IMR-90 (cell line): ENCODE results near the gene TMPRSS3. TPM values are rescaled to one million over a fixed set of nuclear protein-coding genes. Genes with fewer than 3 reads are reported as not detected.

Experiments
- ATAC-seq: fragments of 200-7000 bp; cut with Tn5 transposase; 2 replicates; pipeline ENCODE4 v1.9.1; 2020; ENCODE audit warnings: low read depth, mild to moderate bottlenecking, moderate library complexity
- BruUV-seq: library from RNA; stranded (reverse); fragments of 400-500 nt; replicated peaks from 2 replicates; lab custom pipeline; 2021; lab: Mats Ljungman, UMichigan
- CTCF ChIA-PET: fragments of 300-600 bp; formaldehyde crosslinking; extraction: SDS; loops from one replicate; lab custom pipeline; 2021; ENCODE audit warnings: antibody characterized with exemption; lab: Yijun Ruan, JAX
- POLR2A ChIA-PET: fragments of 300-600 bp; sonication (Branson Sonifier 250); formaldehyde crosslinking; loops from one replicate; lab custom pipeline; 2022; ENCODE audit warnings: antibody characterized with exemption; ENCODE audit not compliant: unreplicated experiment; lab: Charles Lee
- DNase-seq: peaks from one replicate; pipeline ENCODE4 v3.0.0; 2013
- H2AFZ ChIP-seq: replicated peaks from 2 replicates; pipeline ENCODE3; 2013; ENCODE audit warnings: low read length, mild to moderate bottlenecking; ENCODE audit not compliant: poor library complexity
- H2AK5ac ChIP-seq: 2 replicates; pipeline ENCODE4 v1.6.1; 2013; ENCODE audit warnings: low read depth, low read length, inconsistent platforms
- H2AK9ac ChIP-seq: replicated peaks from 2 replicates; pipeline ENCODE3; 2013; ENCODE audit warnings: mild to moderate bottlenecking, low read depth, low read length, moderate library complexity; ENCODE audit not compliant: poor library complexity
- H2BK120ac ChIP-seq: 2 replicates; pipeline ENCODE4 v1.6.1; 2013; ENCODE audit warnings: low read depth, low read length, inconsistent platforms
- H2BK15ac ChIP-seq: 3 replicates; pipeline ENCODE4 v1.6.1; 2013; ENCODE audit warnings: low read depth, low read length, inconsistent platforms
- H2BK20ac ChIP-seq: 2 replicates; pipeline ENCODE4 v1.6.1; 2013; ENCODE audit warnings: low read depth, mild to moderate bottlenecking, inconsistent platforms, low read length, moderate library complexity
- H2BK5ac ChIP-seq: 2 replicates; pipeline ENCODE4 v1.6.1; 2013; ENCODE audit warnings: mild to moderate bottlenecking, low read depth, low read length, inconsistent platforms; ENCODE audit not compliant: poor library complexity, severe bottlenecking
- H3K14ac ChIP-seq: replicated peaks from 2 replicates; pipeline ENCODE4 v1.6.1; 2013; ENCODE audit warnings: low read depth, low read length, inconsistent platforms
- H3K18ac ChIP-seq: 2 replicates; pipeline ENCODE4 v1.6.1; 2013; ENCODE audit warnings: low read depth, low read length, control low read depth
- H3K23ac ChIP-seq: 2 replicates; pipeline ENCODE4 v1.6.1; 2013; ENCODE audit warnings: low read depth, low read length, inconsistent platforms
- H3K27ac ChIP-seq: 2 replicates; pipeline ENCODE4 v1.5.1; 2013; ENCODE audit warnings: mild to moderate bottlenecking, control low read depth, low read length; ENCODE audit not compliant: insufficient read depth
- H3K27me3 ChIP-seq: 2 replicates; pipeline ENCODE4 v1.6.1; 2013; ENCODE audit warnings: low read length; ENCODE audit not compliant: control insufficient read depth, insufficient read depth
- H3K36me3 ChIP-seq: 2 replicates; pipeline ENCODE4 v1.6.1; 2013; ENCODE audit warnings: low read length, mixed read lengths; ENCODE audit not compliant: control insufficient read depth, insufficient read depth
- H3K4ac ChIP-seq: 2 replicates; pipeline ENCODE4 v1.6.1; 2013; ENCODE audit warnings: low read depth, low read length, inconsistent platforms
- H3K4me1 ChIP-seq: 2 replicates; pipeline ENCODE4 v1.6.1; 2013; ENCODE audit warnings: low read length, mixed read lengths; ENCODE audit not compliant: control insufficient read depth, insufficient read depth
- H3K4me2 ChIP-seq: 2 replicates; pipeline ENCODE4 v1.6.1; 2013; ENCODE audit warnings: low read depth, mild to moderate bottlenecking, control low read depth, low read length, moderate library complexity
- H3K4me3 ChIP-seq: 2 replicates; pipeline ENCODE4 v1.5.1; 2013; ENCODE audit warnings: low read depth, mild to moderate bottlenecking, control low read depth, low read length, moderate library complexity; ENCODE audit not compliant: insufficient read depth
- H3K56ac ChIP-seq: 2 replicates; pipeline ENCODE4 v1.6.1; 2013; ENCODE audit warnings: low read length, inconsistent platforms; ENCODE audit not compliant: insufficient read depth; ENCODE audit errors: extremely low read depth
- H3K79me1 ChIP-seq, 2 experiments: 2 replicates each; pipeline ENCODE4 v1.6.1; 2013; ENCODE audit warnings: low read length in 2 of 2, inconsistent platforms in 1 of 2, low read depth in 1 of 2
- H3K9ac ChIP-seq: 2 replicates; pipeline ENCODE4 v1.6.1; 2013; ENCODE audit warnings: low read depth, low read length, control low read depth
- H3K9me1 ChIP-seq: 2 replicates; pipeline ENCODE4 v1.6.1; 2013; ENCODE audit warnings: low read length, inconsistent platforms; ENCODE audit not compliant: insufficient read depth
- H3K9me3 ChIP-seq: 2 replicates; pipeline ENCODE4 v1.6.1; 2013; ENCODE audit warnings: low read length; ENCODE audit not compliant: control insufficient read depth, insufficient read depth
- H4K20me1 ChIP-seq: 2 replicates; pipeline ENCODE4 v1.6.1; 2013; ENCODE audit warnings: low read length, inconsistent platforms; ENCODE audit not compliant: insufficient read depth
- H4K5ac ChIP-seq: 2 replicates; pipeline ENCODE4 v1.6.1; 2013; ENCODE audit warnings: mild to moderate bottlenecking, low read depth, low read length, control low read depth
- H4K8ac ChIP-seq, 2 experiments: 2 replicates each; pipeline ENCODE4 v1.6.1; 2013; ENCODE audit warnings: low read depth in 2 of 2, low read length in 2 of 2, control low read depth in 1 of 2, inconsistent platforms in 1 of 2
- H4K91ac ChIP-seq: 2 replicates; pipeline ENCODE4 v1.6.1; 2013; ENCODE audit warnings: low read depth, low read length, inconsistent platforms; ENCODE audit not compliant: insufficient read depth
- BHLHE40 ChIP-seq: fragments of 150-350 bp; IDR thresholded peaks from 2 replicates; pipeline ENCODE4 v1.6.1; 2016; ENCODE audit warnings: mild to moderate bottlenecking, low read depth, low read length
- CEBPB ChIP-seq: IDR thresholded peaks from 2 replicates; pipeline ENCODE4 v1.6.1; 2012; ENCODE audit warnings: low read depth, low read length, improper control_type of control experiment
- CHD1 ChIP-seq: IDR thresholded peaks from 2 replicates; pipeline ENCODE4 v1.6.1; 2012; ENCODE audit warnings: low read depth, low read length, improper control_type of control experiment
- CTCF ChIP-seq: conservative IDR thresholded peaks from 2 replicates; pipeline ENCODE4 v1.5.1; 2012; ENCODE audit warnings: mild to moderate bottlenecking, low read depth, low read length, improper control_type of control experiment
- FOS ChIP-seq: fragments of 150-350 bp; IDR thresholded peaks from 2 replicates; pipeline ENCODE4 v1.6.1; 2016; ENCODE audit warnings: low read depth, low read length
- MAFK ChIP-seq: IDR thresholded peaks from 2 replicates; pipeline ENCODE4 v1.6.1; 2012; ENCODE audit warnings: low read depth, low read length, improper control_type of control experiment
- MAZ ChIP-seq: IDR thresholded peaks from 2 replicates; pipeline ENCODE4 v1.6.1; 2012; ENCODE audit warnings: low read depth, mild to moderate bottlenecking, low read length, improper control_type of control experiment, moderate library complexity, borderline replicate concordance
- MXI1 ChIP-seq: IDR thresholded peaks from 2 replicates; pipeline ENCODE4 v1.6.1; 2012; ENCODE audit warnings: low read depth, mild to moderate bottlenecking, low read length, moderate library complexity, borderline replicate concordance
- NFE2L2 ChIP-seq: fragments of 150-350 bp; IDR thresholded peaks from 2 replicates; pipeline ENCODE4 v1.6.1; 2016; ENCODE audit warnings: low read depth, mild to moderate bottlenecking, low read length
- POLR2A ChIP-seq: IDR thresholded peaks from 2 replicates; pipeline ENCODE4 v1.6.1; 2012; ENCODE audit warnings: mild to moderate bottlenecking, low read depth, low read length
- RAD21 ChIP-seq: IDR thresholded peaks from 2 replicates; pipeline ENCODE4 v1.6.1; 2012; ENCODE audit warnings: low read length, improper control_type of control experiment
- RCOR1 ChIP-seq: IDR thresholded peaks from 2 replicates; pipeline ENCODE4 v1.6.1; 2012; ENCODE audit warnings: mild to moderate bottlenecking, low read length, improper control_type of control experiment; ENCODE audit not compliant: insufficient replicate concordance
- RFX5 ChIP-seq: IDR thresholded peaks from 2 replicates; pipeline ENCODE4 v1.8.0; 2012; ENCODE audit warnings: low read depth, mild to moderate bottlenecking, low read length, moderate library complexity
- SMC3 ChIP-seq: fragments of 150-350 bp; IDR thresholded peaks from 2 replicates; pipeline ENCODE4 v1.6.1; 2016; ENCODE audit warnings: low read depth, mild to moderate bottlenecking, antibody characterized with exemption, low read length, moderate library complexity
- USF2 ChIP-seq: fragments of 150-350 bp; IDR thresholded peaks from 2 replicates; pipeline ENCODE4 v1.6.1; 2017; ENCODE audit warnings: mild to moderate bottlenecking, antibody characterized with exemption, low read length, low read depth
- WGBS, 2 experiments: methylation state at CpG; one replicate each; pipeline versions ENCODE4 v1.1.5 to v1.1.7; 2013; ENCODE audit warnings: missing lambda C conversion rate in 2 of 2; ENCODE audit not compliant: insufficient read length in 1 of 2; ENCODE audit errors: extremely low coverage in 2 of 2; 5-methylcytosine and 5-hydroxymethylcytosine counted together
- dilution Hi-C: fragments of 300-500 bp; cut with HindIII; formaldehyde crosslinking; loops from one replicate; pipeline ENCODE4 v1.14.3; 2018; ENCODE audit warnings: low sequenced_read_pairs; ENCODE audit not compliant: unreplicated experiment
- in situ Hi-C: fragments of 300-500 bp; cut with MboI; formaldehyde crosslinking; loops from 3 replicates; pipeline ENCODE4 v1.14.3; 2019; ENCODE audit warnings: low sequenced_read_pairs, inconsistent platforms, mixed read lengths
- intact Hi-C: fragments of 100-400 bp; cut with micrococcal nuclease; formaldehyde crosslinking; loops from 2 replicates; pipeline ENCODE4 v1.10.0; 2022
- polyA plus RNA-seq, 3 experiments: library from polyadenylated mRNA; depleted of rRNA; stranded (reverse); fragments of >200 nt; gene quantifications; 2 replicates each; pipeline ENCODE4 v1.2.3, GENCODE V29; 2012; ENCODE audit warnings: low replicate concordance in 1 of 3
- total RNA-seq: library from RNA; depleted of rRNA; stranded (reverse); fragments of >200 nt; gene quantifications from 2 replicates; pipeline ENCODE4 v1.2.3, GENCODE V29; 2012
- TF ChIP-seq, protein P1 (sequence below): fragments of 150-350 bp; IDR thresholded peaks from 2 replicates; pipeline ENCODE4 v1.6.1; 2016; ENCODE audit warnings: low read depth, mild to moderate bottlenecking, low read length, moderate library complexity, borderline replicate concordance

The TMPRSS3 gene
- total and polyA plus RNA-seq, 2 of the 4 experiments (the other 2 are of a cell fraction) = not detected

DNA sequence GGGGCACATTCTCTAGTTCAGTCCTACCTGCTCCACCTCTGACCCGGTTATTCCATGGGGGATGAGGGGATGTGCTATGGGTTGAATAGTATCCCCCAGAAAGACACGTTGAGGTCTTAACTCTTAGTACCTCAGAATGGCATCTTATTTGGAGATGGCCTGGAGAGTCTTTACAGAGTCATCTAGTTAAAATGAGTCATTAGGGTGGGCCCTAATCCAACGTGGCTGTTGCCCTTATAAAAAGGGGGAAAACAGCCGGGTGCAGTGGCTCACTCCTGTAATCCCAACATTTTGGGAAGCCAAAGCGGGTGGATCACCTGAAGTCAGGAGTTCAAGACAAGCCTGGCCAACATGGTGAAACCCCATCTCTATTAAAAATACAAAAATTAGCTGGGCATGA is 5.7 kb downstream of the TMPRSS3 start:
- ChIA-PET POLR2A (no interaction called here), CTCF (no interaction called here)
- no peaks in the 10 kb centered on the region for H3K79me1 ChIP-seq
- no peak overlapping the region for H2BK5ac ChIP-seq
- H3K4me3 ChIP-seq = no peak overlapping the region
- TF ChIP-seq POLR2A = no peak
- no peak for TF ChIP-seq RFX5
- no peak for TF ChIP-seq CTCF
- TF ChIP-seq USF2 = no peak
- TF ChIP-seq, protein P1, sequence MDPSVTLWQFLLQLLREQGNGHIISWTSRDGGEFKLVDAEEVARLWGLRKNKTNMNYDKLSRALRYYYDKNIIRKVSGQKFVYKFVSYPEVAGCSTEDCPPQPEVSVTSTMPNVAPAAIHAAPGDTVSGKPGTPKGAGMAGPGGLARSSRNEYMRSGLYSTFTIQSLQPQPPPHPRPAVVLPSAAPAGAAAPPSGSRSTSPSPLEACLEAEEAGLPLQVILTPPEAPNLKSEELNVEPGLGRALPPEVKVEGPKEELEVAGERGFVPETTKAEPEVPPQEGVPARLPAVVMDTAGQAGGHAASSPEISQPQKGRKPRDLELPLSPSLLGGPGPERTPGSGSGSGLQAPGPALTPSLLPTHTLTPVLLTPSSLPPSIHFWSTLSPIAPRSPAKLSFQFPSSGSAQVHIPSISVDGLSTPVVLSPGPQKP = no peak
- TF ChIP-seq RCOR1 = no peak
- TF ChIP-seq RAD21 = no peak
- TF ChIP-seq FOS = no peak
- TF ChIP-seq CEBPB = no peak
- no peak for TF ChIP-seq NFE2L2
- no peak for TF ChIP-seq BHLHE40
- TF ChIP-seq MXI1 = no peak
- TF ChIP-seq MAZ = no peak
- no peak for TF ChIP-seq SMC3
- TF ChIP-seq CHD1 = no peak
- TF ChIP-seq MAFK = no peak
- no peak overlapping the region for H2BK20ac ChIP-seq
- H3K4me2 ChIP-seq = no peak overlapping the region
- no peak overlapping the region for H4K91ac ChIP-seq
- no peak overlapping the region for H2BK15ac ChIP-seq
- H4K20me1 ChIP-seq = no peaks in the 10 kb centered on the region
- no peak overlapping the region for H3K23ac ChIP-seq
- no peak overlapping the region for H3K4ac ChIP-seq
- peaks cover 32% of the 10 kb centered on the region for H3K27me3 ChIP-seq
- no peak overlapping the region for H3K14ac ChIP-seq
- no peak overlapping the region for H3K56ac ChIP-seq
- H3K36me3 ChIP-seq = no peaks in the 10 kb centered on the region
- no peak overlapping the region for H2AFZ ChIP-seq
- H3K27ac ChIP-seq = no peak overlapping the region
- ATAC-seq = no peak
- no CpG with 5 or more reads among the region's 5 CpGs for WGBS, 2 experiments
- no peaks in the 10 kb centered on the region for H3K9me1 ChIP-seq
- intact Hi-C loops (no loop called here), in situ Hi-C loops (no loop called here), dilution Hi-C loops (no loop called here)
- no peaks in the 10 kb centered on the region for H3K4me1 ChIP-seq
- H2AK9ac ChIP-seq = no peak overlapping the region
- BruUV-seq = no TSS peak
- no peak for DNase-seq
- H3K9ac ChIP-seq = no peak overlapping the region
- no peaks in the 10 kb centered on the region for H3K9me3 ChIP-seq
- no peak overlapping the region for H4K8ac ChIP-seq
- H2AK5ac ChIP-seq = no peak overlapping the region
- no peak overlapping the region for H4K5ac ChIP-seq
- H3K18ac ChIP-seq = no peak overlapping the region
- no peak overlapping the region for H2BK120ac ChIP-seq
